ENCODE data around the gene CCDC91. TPM values are rescaled to one million over a fixed set of nuclear protein-coding genes. Genes with fewer than 3 reads are reported as not detected.

The CCDC91 gene
- total RNA-seq, 1 experiment from 2014 or later = 15.7 TPM

DNA sequence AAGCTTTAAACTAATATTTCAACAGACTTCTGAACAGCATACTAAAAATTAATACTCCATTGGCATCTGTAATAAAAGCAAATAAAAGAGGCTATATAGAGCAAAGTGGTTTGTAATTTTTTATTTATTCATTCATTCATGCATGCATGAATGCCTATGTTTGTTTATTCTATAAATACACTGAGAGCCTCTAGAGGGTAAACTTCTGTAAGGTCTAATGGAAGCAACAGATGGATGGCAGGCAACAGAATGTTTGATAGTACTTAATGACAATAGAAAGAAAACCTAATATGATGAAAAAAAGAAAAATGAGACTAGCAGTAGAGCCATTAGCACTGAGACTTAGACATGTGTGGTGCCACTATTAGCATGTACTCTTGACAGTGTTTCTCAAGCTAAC is 253.1 kb downstream of the CCDC91 start:
- no peak for ATAC-seq
- H3K4me3 Mint-ChIP-seq = no peak overlapping the region

DNA sequence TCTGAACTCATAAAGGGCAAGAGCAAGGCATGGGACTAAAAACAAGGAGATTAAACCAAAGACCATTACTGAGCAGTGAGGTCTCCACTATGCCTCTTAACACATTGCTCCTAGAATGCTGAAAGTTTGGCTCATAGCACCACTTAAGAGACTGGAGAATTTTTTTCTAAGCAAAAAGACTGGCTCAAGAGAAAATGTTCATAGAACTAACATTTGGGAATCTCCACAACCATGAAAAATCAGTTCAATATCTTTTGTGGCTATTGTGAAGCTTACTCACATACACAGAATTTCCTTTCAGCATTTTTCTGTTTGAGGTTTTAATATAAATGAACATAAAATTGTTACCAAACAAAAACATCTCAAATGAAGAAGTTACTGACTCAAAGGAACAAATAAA is 255.8 kb downstream of the CCDC91 start:
- Mint-ChIP-seq H3K4me1 (peaks cover 4% of the 10 kb centered on the region), H3K9me3 (peaks cover 3% of the 10 kb centered on the region), H3K27me3 (ENCODE audit: low read depth) (no peaks in the 10 kb centered on the region), H3K4me3 (no peak overlapping the region), H3K36me3 (no peaks in the 10 kb centered on the region), H3K27ac (no peak overlapping the region)
- POLR2A ChIA-PET = no interaction called here
- DNase-seq (ENCODE audit: low spot score) (no peak), ATAC-seq (no peak)
- CTCF ChIA-PET = no interaction called here
- TF ChIP-seq, protein P1, sequence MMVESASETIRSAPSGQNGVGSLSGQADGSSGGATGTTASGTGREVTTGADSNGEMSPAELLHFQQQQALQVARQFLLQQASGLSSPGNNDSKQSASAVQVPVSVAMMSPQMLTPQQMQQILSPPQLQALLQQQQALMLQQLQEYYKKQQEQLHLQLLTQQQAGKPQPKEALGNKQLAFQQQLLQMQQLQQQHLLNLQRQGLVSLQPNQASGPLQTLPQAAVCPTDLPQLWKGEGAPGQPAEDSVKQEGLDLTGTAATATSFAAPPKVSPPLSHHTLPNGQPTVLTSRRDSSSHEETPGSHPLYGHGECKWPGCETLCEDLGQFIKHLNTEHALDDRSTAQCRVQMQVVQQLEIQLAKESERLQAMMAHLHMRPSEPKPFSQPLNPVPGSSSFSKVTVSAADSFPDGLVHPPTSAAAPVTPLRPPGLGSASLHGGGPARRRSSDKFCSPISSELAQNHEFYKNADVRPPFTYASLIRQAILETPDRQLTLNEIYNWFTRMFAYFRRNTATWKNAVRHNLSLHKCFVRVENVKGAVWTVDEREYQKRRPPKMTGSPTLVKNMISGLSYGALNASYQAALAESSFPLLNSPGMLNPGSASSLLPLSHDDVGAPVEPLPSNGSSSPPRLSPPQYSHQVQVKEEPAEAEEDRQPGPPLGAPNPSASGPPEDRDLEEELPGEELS (CRISPR knock-in tag; IDR thresholded peaks at IDR 0.05) = no peak
- TF ChIP-seq, protein P2, sequence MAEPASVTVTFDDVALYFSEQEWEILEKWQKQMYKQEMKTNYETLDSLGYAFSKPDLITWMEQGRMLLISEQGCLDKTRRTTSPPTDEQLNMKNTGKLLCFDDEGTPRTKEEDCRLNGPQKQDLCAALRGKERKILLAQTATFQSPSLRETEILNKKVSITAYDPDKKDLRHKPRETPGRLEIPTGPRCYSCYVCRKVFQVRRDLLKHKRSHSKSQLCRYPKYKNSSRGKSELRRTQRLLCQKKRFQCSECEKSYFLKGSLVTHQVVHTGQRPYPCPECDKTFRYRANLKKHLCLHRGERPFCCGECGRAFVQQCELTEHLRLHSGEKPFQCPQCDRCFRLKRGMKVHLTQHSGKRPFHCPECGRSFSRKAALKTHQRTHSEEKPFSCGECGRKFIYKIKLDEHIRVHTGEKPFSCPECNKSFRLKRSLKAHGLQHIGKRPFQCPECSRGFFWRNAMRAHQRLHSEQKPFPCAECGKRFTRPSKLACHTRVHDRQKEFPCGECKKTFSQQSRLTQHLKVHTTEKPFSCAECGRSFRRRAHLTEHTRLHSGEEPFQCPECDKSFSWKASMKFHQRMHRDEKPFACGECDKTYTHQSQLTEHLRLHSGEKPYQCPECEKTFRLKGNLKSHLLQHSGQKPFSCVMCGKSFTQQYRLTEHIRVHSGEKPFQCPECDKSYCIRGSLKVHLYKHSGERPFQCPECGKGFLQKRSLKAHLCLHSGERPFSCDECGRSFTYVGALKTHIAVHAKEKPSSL (CRISPR knock-in tag; conservative IDR thresholded peaks at IDR 0.05) = no peak
- TF ChIP-seq SP1 (CRISPR knock-in tag; conservative IDR thresholded peaks at IDR 0.05) (no peak), E2F1 (CRISPR knock-in tag; IDR thresholded peaks at IDR 0.05) (no peak), NFYB (CRISPR knock-in tag; conservative IDR thresholded peaks at IDR 0.05; ENCODE audit: low read depth) (no peak), FOXJ3 (CRISPR knock-in tag; IDR thresholded peaks at IDR 0.05; ENCODE audit: borderline replicate concordance) (no peak), USF2 (CRISPR knock-in tag; IDR thresholded peaks at IDR 0.05) (no peak), GRHL2 (CRISPR knock-in tag; IDR thresholded peaks at IDR 0.05; ENCODE audit: insufficient replicate concordance, severe bottlenecking) (no peak), SOX15 (CRISPR knock-in tag; IDR thresholded peaks at IDR 0.05) (no peak), HMGA2 (CRISPR knock-in tag; IDR thresholded peaks at IDR 0.05) (no peak), ZNF232 (CRISPR knock-in tag; IDR thresholded peaks at IDR 0.05) (no peak), FOXP1 (CRISPR knock-in tag; IDR thresholded peaks at IDR 0.05; ENCODE audit: borderline replicate concordance) (no peak), ZNF138 (CRISPR knock-in tag; conservative IDR thresholded peaks at IDR 0.05) (no peak)
- TF ChIP-seq, protein P3, sequence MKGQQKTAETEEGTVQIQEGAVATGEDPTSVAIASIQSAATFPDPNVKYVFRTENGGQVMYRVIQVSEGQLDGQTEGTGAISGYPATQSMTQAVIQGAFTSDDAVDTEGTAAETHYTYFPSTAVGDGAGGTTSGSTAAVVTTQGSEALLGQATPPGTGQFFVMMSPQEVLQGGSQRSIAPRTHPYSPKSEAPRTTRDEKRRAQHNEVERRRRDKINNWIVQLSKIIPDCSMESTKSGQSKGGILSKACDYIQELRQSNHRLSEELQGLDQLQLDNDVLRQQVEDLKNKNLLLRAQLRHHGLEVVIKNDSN (CRISPR knock-in tag; IDR thresholded peaks at IDR 0.05) = no peak
- TF ChIP-seq, protein P4, sequence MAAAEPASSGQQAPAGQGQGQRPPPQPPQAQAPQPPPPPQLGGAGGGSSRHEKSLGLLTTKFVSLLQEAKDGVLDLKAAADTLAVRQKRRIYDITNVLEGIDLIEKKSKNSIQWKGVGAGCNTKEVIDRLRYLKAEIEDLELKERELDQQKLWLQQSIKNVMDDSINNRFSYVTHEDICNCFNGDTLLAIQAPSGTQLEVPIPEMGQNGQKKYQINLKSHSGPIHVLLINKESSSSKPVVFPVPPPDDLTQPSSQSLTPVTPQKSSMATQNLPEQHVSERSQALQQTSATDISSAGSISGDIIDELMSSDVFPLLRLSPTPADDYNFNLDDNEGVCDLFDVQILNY (CRISPR knock-in tag; IDR thresholded peaks at IDR 0.05) = no peak
- TF ChIP-seq, protein P5, sequence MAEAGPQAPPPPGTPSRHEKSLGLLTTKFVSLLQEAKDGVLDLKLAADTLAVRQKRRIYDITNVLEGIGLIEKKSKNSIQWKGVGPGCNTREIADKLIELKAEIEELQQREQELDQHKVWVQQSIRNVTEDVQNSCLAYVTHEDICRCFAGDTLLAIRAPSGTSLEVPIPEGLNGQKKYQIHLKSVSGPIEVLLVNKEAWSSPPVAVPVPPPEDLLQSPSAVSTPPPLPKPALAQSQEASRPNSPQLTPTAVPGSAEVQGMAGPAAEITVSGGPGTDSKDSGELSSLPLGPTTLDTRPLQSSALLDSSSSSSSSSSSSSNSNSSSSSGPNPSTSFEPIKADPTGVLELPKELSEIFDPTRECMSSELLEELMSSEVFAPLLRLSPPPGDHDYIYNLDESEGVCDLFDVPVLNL (CRISPR knock-in tag; IDR thresholded peaks at IDR 0.05; ENCODE audit: borderline replicate concordance, low read depth) = no peak

More for the DNA sequence above, 253.1 kb downstream of the CCDC91 start:
- CTCF ChIA-PET = no interaction called here
- POLR2A ChIA-PET = no interaction called here
- TF ChIP-seq, protein P6, sequence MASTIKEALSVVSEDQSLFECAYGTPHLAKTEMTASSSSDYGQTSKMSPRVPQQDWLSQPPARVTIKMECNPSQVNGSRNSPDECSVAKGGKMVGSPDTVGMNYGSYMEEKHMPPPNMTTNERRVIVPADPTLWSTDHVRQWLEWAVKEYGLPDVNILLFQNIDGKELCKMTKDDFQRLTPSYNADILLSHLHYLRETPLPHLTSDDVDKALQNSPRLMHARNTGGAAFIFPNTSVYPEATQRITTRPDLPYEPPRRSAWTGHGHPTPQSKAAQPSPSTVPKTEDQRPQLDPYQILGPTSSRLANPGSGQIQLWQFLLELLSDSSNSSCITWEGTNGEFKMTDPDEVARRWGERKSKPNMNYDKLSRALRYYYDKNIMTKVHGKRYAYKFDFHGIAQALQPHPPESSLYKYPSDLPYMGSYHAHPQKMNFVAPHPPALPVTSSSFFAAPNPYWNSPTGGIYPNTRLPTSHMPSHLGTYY (CRISPR knock-in tag; IDR thresholded peaks at IDR 0.05) = no peak
- no peak for TF ChIP-seq ZNF317 (CRISPR knock-in tag; IDR thresholded peaks at IDR 0.05; ENCODE audit: borderline replicate concordance, low read depth)
- TF ChIP-seq ZNF512 (CRISPR knock-in tag; IDR thresholded peaks at IDR 0.05; ENCODE audit: borderline replicate concordance) = no peak
- TF ChIP-seq ETV6 (CRISPR knock-in tag; IDR thresholded peaks at IDR 0.05) = no peak
- TF ChIP-seq PRRX2 (CRISPR knock-in tag; IDR thresholded peaks at IDR 0.05) = no peak
- no peak for TF ChIP-seq ZBTB21 (CRISPR knock-in tag; IDR thresholded peaks at IDR 0.05; ENCODE audit: borderline replicate concordance)
- TF ChIP-seq GTF2I (CRISPR knock-in tag; conservative IDR thresholded peaks at IDR 0.05) = no peak
- no peak for TF ChIP-seq CREM (CRISPR knock-in tag; IDR thresholded peaks at IDR 0.05)
- no peaks in the 10 kb centered on the region for H3K27me3 Mint-ChIP-seq (ENCODE audit: low read depth)
- no peak for DNase-seq (ENCODE audit: low spot score)
- H3K36me3 Mint-ChIP-seq = no peaks in the 10 kb centered on the region
- H3K27ac Mint-ChIP-seq = no peak overlapping the region
- peaks cover 4% of the 10 kb centered on the region for H3K4me1 Mint-ChIP-seq
- H3K9me3 Mint-ChIP-seq = peaks cover 3% of the 10 kb centered on the region
